H9 (cell line): ENCODE data around the gene FADS2. TPM values are rescaled to one million over a fixed set of nuclear protein-coding genes. Genes with fewer than 3 reads are reported as not detected.

Experiments
- DNase-seq: peaks from one replicate; pipeline ENCODE4 v3.0.0-alpha.2; 2017
- H2AFZ ChIP-seq: one replicate; pipeline ENCODE4 v1.6.1; 2013; ENCODE audit warnings: mild to moderate bottlenecking, low read length, control low read depth, moderate library complexity
- H2AK5ac ChIP-seq: 2 replicates; pipeline ENCODE4 v1.6.1; 2013; ENCODE audit warnings: low read length, control low read depth, mixed read lengths; ENCODE audit not compliant: insufficient read length
- H2BK120ac ChIP-seq: one replicate; pipeline ENCODE4 v1.6.1; 2013; ENCODE audit warnings: low read depth, mild to moderate bottlenecking, low read length, control low read depth, inconsistent platforms; ENCODE audit not compliant: poor library complexity, severe bottlenecking
- H2BK12ac ChIP-seq: 2 replicates; pipeline ENCODE4 v1.6.1; 2013; ENCODE audit warnings: low read length, control low read depth, mixed read lengths, low read depth; ENCODE audit not compliant: insufficient read length
- H2BK15ac ChIP-seq: 2 replicates; pipeline ENCODE4 v1.6.1; 2013; ENCODE audit warnings: low read depth, low read length, control low read depth
- H2BK20ac ChIP-seq: one replicate; pipeline ENCODE4 v1.6.1; 2013; ENCODE audit warnings: low read depth, mild to moderate bottlenecking, low read length, control low read depth, inconsistent platforms; ENCODE audit not compliant: poor library complexity, severe bottlenecking
- H2BK5ac ChIP-seq: 2 replicates; pipeline ENCODE4 v1.6.1; 2013; ENCODE audit warnings: low read length, control low read depth, mixed read lengths; ENCODE audit not compliant: insufficient read length
- H3K14ac ChIP-seq: 2 replicates; pipeline ENCODE4 v1.6.1; 2013; ENCODE audit warnings: low read length, control low read depth; ENCODE audit not compliant: insufficient read depth
- H3K18ac ChIP-seq: 2 replicates; pipeline ENCODE4 v1.6.1; 2013; ENCODE audit warnings: low read depth, mild to moderate bottlenecking, mixed read lengths, low read length, control low read depth; ENCODE audit not compliant: insufficient read length
- H3K23ac ChIP-seq: 2 replicates; pipeline ENCODE4 v1.6.1; 2013; ENCODE audit warnings: low read length, control low read depth, mixed read lengths, low read depth; ENCODE audit not compliant: insufficient read length
- H3K23me2 ChIP-seq: 2 replicates; pipeline ENCODE4 v1.6.1; 2013; ENCODE audit warnings: low read depth, mild to moderate bottlenecking, mixed read lengths, low read length, control low read depth; ENCODE audit not compliant: insufficient read length, poor library complexity, severe bottlenecking
- H3K27ac ChIP-seq: 2 replicates; pipeline ENCODE4 v1.5.1; 2013; ENCODE audit warnings: low read length, control low read depth, mixed read lengths, low read depth; ENCODE audit not compliant: insufficient read length
- H3K27me3 ChIP-seq: 2 replicates; pipeline ENCODE4 v1.6.1; 2013; ENCODE audit warnings: low read length, control low read depth, inconsistent platforms; ENCODE audit not compliant: insufficient read depth
- H3K4ac ChIP-seq: 2 replicates; pipeline ENCODE4 v1.6.1; 2013; ENCODE audit warnings: low read depth, mild to moderate bottlenecking, control low read depth, inconsistent platforms, low read length, moderate library complexity
- H3K4me1 ChIP-seq: 2 replicates; pipeline ENCODE4 v1.6.1; 2013; ENCODE audit warnings: low read length, control low read depth, inconsistent platforms; ENCODE audit not compliant: insufficient read depth
- H3K4me2 ChIP-seq: 2 replicates; pipeline ENCODE4 v1.6.1; 2013; ENCODE audit warnings: low read length, control low read depth, mixed read lengths; ENCODE audit not compliant: insufficient read length, insufficient read depth
- H3K56ac ChIP-seq: 2 replicates; pipeline ENCODE4 v1.6.1; 2013; ENCODE audit warnings: low read depth, mild to moderate bottlenecking, mixed read lengths, low read length, control low read depth; ENCODE audit not compliant: insufficient read length
- H3K79me1 ChIP-seq: 2 replicates; pipeline ENCODE4 v1.6.1; 2013; ENCODE audit warnings: low read depth, mild to moderate bottlenecking, moderate library complexity, low read length, control low read depth, inconsistent platforms; ENCODE audit not compliant: insufficient read depth, poor library complexity, severe bottlenecking
- H3K79me2 ChIP-seq: 2 replicates; pipeline ENCODE4 v1.6.1; 2013; ENCODE audit warnings: low read length, control low read depth, inconsistent platforms; ENCODE audit not compliant: insufficient read depth
- H3K9ac ChIP-seq: 2 replicates; pipeline ENCODE4 v1.6.1; 2013; ENCODE audit warnings: low read length, control low read depth, mixed read lengths; ENCODE audit not compliant: insufficient read length; ENCODE audit errors: extremely low read depth
- H3K9me3 ChIP-seq: one replicate; pipeline ENCODE4 v1.6.1; 2013; ENCODE audit warnings: low read depth, low read length, inconsistent platforms; ENCODE audit not compliant: control insufficient read depth
- H3T11ph ChIP-seq: one replicate; pipeline ENCODE4 v1.6.1; 2013; ENCODE audit warnings: mild to moderate bottlenecking, low read length, control low read depth, inconsistent platforms
- H4K20me1 ChIP-seq: one replicate; pipeline ENCODE4 v1.6.1; 2013; ENCODE audit not compliant: control insufficient read depth, insufficient read length, insufficient read depth
- H4K5ac ChIP-seq: 2 replicates; pipeline ENCODE4 v1.6.1; 2013; ENCODE audit warnings: low read depth, mild to moderate bottlenecking, mixed read lengths, low read length, control low read depth; ENCODE audit not compliant: insufficient read length
- H4K8ac ChIP-seq: replicated peaks from 2 replicates; pipeline ENCODE4 v1.6.1; 2013; ENCODE audit warnings: low read length, control low read depth, mixed read lengths, low read depth; ENCODE audit not compliant: insufficient read length
- H4K91ac ChIP-seq: 2 replicates; pipeline ENCODE4 v1.6.1; 2013; ENCODE audit warnings: low read depth, mild to moderate bottlenecking, moderate library complexity, mixed read lengths, low read length, control low read depth; ENCODE audit not compliant: insufficient read length
- H3K27ac Mint-ChIP-seq, 3 experiments: 2 replicates in 2 of 3; 3 replicates in 1 of 3; pipeline ENCODE4 v1.8.0; 2020 to 2021; ENCODE audit warnings: mixed read lengths in 3 of 3, mild to moderate bottlenecking in 1 of 3, moderate library complexity in 1 of 3
- H3K27me3 Mint-ChIP-seq: 2 replicates; pipeline ENCODE4 v1.8.0; 2021; ENCODE audit warnings: low read depth, mild to moderate bottlenecking, moderate library complexity, mixed read lengths
- H3K36me3 Mint-ChIP-seq, 3 experiments: 2 replicates in 2 of 3; 3 replicates in 1 of 3; pipeline ENCODE4 v1.8.0; 2020 to 2021; ENCODE audit warnings: low read depth in 3 of 3, mixed read lengths in 3 of 3; ENCODE audit not compliant: insufficient read depth in 1 of 3
- H3K4me1 Mint-ChIP-seq, 2 experiments: 2 replicates each; pipeline ENCODE4 v1.8.0; 2020; ENCODE audit warnings: mixed read lengths in 2 of 2
- H3K4me3 Mint-ChIP-seq, 2 experiments: 2 replicates in 1 of 2; 3 replicates in 1 of 2; pipeline ENCODE4 v1.8.0; 2020 to 2021; ENCODE audit warnings: mild to moderate bottlenecking in 2 of 2, mixed read lengths in 2 of 2, moderate library complexity in 1 of 2
- H3K9me3 Mint-ChIP-seq, 2 experiments: 2 replicates in 1 of 2; 3 replicates in 1 of 2; pipeline ENCODE4 v1.8.0; 2020; ENCODE audit warnings: mild to moderate bottlenecking in 2 of 2, mixed read lengths in 2 of 2, moderate library complexity in 1 of 2
- CTCF ChIP-seq: fragments of 200-600 bp; sonication (generic); conservative IDR thresholded peaks from 3 replicates; pipeline ENCODE4 v1.8.0; 2021; ENCODE audit warnings: antibody characterized with exemption, mild to moderate bottlenecking
- WGBS: extraction: QIAGEN DNeasy Blood & Tissue Kit; methylation state at CpG from one replicate; pipeline ENCODE4 v1.1.7; 2013; ENCODE audit warnings: missing lambda C conversion rate, low lambda C conversion rate, mixed read lengths; ENCODE audit not compliant: insufficient read length; ENCODE audit errors: extremely low coverage; 5-methylcytosine and 5-hydroxymethylcytosine counted together
- total RNA-seq: library from RNA; stranded (reverse); gene quantifications from 2 replicates; pipeline ENCODE4 v1.2.1, GENCODE V29; 2021

FADS2 gene
- total RNA-seq, 1 experiment from 2014 or later, result 322 TPM

- Histone ChIP-seq H3K23ac (no peak overlapping the region), H3K4me1 (no peaks in the 10 kb centered on the region), H3K79me1 (no peaks in the 10 kb centered on the region), H2BK120ac (no peak overlapping the region), H4K20me1 (no peaks in the 10 kb centered on the region), H3K4me2 (no peak overlapping the region), H3K14ac (no peak overlapping the region), H2BK15ac (no peak overlapping the region), H3K4ac (no peak overlapping the region), H2BK12ac (no peak overlapping the region), H3K27ac (no peak overlapping the region), H2AFZ (no peak overlapping the region), H3K9ac (no peak overlapping the region), H3T11ph (no peak overlapping the region), H3K23me2 (no peaks in the 10 kb centered on the region), H2AK5ac (no peak overlapping the region), H3K18ac (no peak overlapping the region), H4K8ac (no peak overlapping the region), H3K79me2 (no peaks in the 10 kb centered on the region), H2BK20ac (no peak overlapping the region), H2BK5ac (no peak overlapping the region), H4K5ac (no peak overlapping the region), H3K27me3 (no peaks in the 10 kb centered on the region; the same call in 1 of the 2 replicates), H3K9me3 (no peaks in the 10 kb centered on the region), H4K91ac (no peak overlapping the region), H3K56ac (no peak overlapping the region)
- Mint-ChIP-seq H3K9me3 (no peaks in the 10 kb centered on the region), H3K36me3 (peaks cover 12 to 19% (median 18%) of the 10 kb centered on the region in 3 experiments), H3K27me3 (peaks cover 25% of the 10 kb centered on the region), H3K4me3 (no peak overlapping the region), H3K27ac (no peak overlapping the region), H3K4me1 (peaks cover 15 to 23% of the 10 kb centered on the region in 2 experiments)
- WGBS, result no CpG with 5 or more reads among the region's 14 CpGs
- TF ChIP-seq CTCF, result no peak
- no peak for DNase-seq
Measured at GRCh38 chr11:61868571-61869428, 40.7 kb downstream of the FADS2 start.
